NCI-H187 treated with DMSO at 0.1 percent for 48 hours (cell line): ENCODE measurements around the gene DPF1.

ENCODE experiments used
- DNase-seq: peaks from one replicate; lab custom pipeline; 2025; lab: John Stamatoyannopoulos, UW

Gene DPF1

GRCh38 chr19:38197937-38198704 is 25.9 kb downstream of the DPF1 start:
- DNase-seq = no peak

- no peak for DNase-seq
These were observed 26.9 kb downstream of the DPF1 start for GRCh38 chr19:38196948-38197656.

DNA sequence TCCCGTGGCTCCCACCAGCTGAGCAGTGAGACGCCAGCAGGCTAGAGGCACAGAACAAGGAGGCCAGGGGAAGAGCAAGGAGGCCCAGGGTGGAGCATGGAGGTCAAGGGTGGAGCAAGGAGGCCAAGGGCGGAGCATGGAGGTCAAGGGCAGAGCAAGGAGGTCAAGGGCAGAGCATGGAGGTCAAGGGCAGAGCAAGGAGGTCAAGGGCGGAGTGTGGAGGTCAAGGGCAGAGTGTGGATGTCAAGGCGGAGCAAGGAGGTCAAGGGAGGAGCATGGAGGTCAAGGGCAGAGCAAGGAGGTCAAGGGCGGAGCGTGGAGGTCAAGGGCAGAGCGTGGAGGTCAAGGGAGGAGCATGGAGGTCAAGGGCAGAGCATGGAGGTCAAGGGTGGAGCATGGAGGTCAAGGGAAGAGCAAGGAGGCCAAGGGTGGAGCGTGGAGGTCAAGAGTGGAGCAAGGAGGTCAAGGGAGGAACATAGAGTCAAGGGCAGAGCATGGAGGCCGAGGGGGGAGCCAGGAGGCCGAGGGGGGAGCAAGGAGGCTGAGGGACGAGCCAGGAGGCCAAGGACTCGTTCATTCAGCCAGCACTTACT is 27.7 kb downstream of the DPF1 start:
- no peak for DNase-seq

- no peak for DNase-seq
These were observed 28.8 kb downstream of the DPF1 start for GRCh38 chr19:38195237-38195636.

GRCh38 chr19:38194061-38194701 is 29.8 kb downstream of the DPF1 start:
- DNase-seq = no peak

DNA sequence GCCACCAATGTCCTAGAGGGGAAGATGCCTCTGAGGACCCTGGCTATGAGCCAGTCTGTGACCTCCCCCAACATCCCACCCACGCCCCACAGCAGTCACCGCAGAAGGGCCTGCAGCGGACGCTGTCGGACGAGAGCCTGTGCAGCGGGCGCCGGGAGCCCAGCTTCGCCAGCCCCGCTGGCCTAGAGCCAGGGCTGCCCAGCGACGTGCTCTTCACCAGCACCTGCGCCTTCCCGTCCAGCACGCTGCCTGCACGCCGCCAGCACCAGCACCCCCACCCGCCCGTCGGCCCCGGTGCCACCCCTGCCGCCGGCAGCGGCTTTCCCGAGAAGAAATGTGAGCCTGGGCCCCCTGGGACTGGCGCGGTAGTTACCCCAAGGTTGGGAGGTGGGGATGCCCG is 30.6 kb downstream of the DPF1 start:
- DNase-seq = no peak

- DNase-seq = no peak
These were observed 32.3 kb downstream of the DPF1 start for GRCh38 chr19:38191747-38192146.

- DNase-seq = no peak
These were observed 33.2 kb downstream of the DPF1 start for GRCh38 chr19:38190793-38191192.

DNA sequence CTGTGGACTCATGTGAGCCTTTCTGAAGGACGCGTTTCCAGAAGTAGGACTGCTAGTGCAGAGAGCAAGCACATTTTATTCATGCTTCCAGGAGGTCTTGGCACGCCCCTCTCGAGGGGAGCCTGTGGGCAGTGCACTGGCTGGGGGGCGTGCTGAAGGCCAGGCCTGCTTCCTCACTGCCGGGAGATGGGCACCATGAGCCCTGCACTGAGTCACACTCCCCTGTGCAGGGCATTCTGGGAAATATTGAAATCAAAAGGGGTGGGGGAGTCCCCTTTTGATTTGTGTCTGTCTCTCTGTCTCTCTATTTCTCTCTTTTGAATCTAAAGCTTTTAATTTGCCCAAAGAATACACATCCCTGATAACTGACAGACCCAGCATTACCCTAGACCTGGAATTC is 34.0 kb downstream of the DPF1 start:
- no peak for DNase-seq

- DNase-seq = no peak
These were observed 38.5 kb downstream of the DPF1 start for GRCh38 chr19:38185562-38185961.

DNA sequence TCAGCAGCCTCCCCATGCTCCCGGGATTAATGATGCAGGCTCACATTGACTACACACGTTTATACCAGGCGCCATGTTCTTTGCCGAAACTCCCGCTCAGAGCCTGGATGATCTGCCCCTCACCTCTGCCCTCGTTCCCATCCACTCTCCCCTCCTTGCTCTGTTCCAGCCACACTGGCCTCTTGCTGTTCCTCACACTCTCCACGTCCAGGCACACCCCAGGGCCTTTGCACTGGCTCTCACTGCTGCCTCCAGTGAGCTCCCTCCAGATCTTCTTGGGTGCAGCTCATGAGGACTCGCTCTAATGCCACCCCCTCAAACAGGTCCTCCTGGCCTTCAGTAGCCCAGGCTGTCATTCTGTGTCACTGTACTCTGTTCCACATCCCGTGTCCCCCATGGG is 39.2 kb downstream of the DPF1 start:
- no peak for DNase-seq

GRCh38 chr19:38183251-38183897 is 40.6 kb downstream of the DPF1 start:
- no peak for DNase-seq

DNA sequence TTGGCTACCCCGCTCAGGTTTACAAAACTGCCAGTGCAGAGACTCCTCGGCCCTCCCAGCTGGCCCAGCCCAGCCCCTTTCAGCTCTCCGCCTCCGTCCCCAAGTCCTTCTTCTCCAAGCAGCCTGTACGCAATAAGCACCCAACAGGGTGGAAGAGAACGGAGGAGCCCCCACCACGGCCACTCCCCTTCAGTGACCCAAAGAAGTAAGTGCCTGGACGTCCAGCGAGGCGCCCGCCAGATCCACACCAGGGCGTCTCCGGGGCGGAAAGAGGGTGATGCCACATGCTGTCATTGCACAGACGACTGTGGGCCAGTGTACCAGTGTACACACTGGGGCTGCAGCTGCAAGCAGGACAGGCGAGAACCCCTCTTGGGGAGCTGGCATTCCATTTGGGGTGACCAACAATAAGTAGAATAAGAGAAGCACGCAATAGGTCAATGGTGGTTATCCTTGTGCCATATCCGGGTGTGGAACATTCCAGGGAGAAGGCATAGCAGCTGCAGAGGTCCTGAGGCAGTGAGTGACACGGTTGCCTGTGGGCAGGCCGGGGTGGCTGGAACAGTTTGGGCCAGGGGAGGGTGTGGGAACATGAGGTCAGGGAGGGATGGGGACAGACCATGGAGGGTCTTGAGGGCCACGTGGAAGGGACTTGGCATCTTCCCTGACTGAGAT is 41.3 kb downstream of the DPF1 start:
- DNase-seq = no peak

GRCh38 chr19:38180071-38180470 is 44.0 kb downstream of the DPF1 start:
- DNase-seq = no peak

DNA sequence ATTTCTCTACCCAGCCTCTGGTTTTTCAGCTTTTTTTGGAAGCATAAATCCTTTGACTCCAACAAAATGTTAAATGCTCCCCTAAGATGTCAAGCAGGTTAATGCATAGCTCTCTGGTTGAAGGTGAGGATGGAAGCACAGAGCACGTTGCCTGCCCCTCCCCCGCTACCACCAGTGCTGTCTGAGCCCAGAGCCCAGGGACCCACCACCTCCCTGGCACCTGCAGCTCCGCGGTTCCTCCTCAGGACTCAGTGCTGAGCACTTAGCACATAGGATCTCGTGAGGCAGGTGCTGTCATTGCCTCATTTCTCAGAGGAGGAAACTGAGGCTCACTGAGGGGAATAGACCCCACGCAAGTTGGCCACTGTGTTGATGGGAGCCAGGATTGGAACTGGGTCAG is 48.6 kb downstream of the DPF1 start:
- no peak for DNase-seq

DNA sequence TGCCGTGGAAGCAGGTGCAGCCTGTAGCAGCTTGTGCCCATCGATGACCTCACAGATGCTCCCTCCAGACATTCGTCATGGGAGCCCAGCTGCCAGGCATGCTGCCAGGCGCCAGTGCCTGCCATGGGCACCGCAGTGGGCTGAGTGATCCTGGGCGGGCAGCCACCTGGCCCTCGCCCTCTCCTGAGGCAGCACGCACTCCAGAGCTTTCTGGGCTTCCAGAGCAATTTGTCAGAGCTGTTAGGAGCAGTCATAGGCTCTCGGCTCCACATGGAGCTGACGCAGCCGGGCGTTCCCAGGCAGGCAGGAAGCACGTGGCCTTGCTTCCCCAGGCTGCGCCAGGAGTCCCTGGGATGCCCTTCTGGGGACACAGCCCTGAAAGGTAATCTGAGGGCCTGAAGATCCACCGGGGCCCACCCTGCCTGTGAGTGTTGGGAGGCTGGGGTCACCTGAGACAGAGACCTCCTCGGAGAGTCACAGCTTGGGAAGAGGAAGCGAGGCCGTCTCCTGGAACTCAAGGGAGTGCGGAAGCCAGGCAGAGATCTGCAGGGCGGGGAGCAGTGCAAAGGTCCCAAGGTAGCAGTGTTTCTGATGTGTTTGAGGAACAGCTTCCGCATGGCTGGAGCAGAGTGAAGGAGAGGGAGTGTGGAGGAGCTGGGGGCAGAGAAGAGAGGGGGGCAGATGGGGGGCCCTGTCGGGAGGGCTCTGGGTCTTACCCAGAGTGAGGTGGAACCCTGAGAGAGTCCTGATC is 50.6 kb downstream of the DPF1 start:
- no peak for DNase-seq

- no peak for DNase-seq
These were observed 52.0 kb downstream of the DPF1 start for GRCh38 chr19:38172001-38172400.

GRCh38 chr19:38170334-38170733 is 53.7 kb downstream of the DPF1 start:
- no peak for DNase-seq

DNA sequence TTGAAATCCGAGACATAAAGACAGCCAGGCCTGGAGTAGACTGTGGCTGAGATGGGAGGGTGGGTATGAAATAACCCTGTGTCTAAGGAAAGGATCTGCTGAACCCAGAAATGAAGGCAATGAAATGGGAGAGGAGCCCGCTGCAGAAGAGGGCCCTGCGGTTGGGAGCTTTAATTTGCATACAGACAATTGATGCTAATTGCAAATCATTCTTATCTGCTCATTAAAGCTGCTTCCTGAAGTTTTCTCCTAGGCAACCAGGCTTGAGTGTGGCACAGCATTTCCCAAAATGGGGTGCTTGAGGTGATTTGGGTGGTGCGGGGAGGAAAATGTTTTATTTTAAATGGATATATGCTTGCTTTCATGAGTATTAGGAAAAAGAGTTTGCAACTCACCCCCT is 55.4 kb downstream of the DPF1 start:
- no peak for DNase-seq

- DNase-seq = no peak
These were observed 58.7 kb downstream of the DPF1 start for GRCh38 chr19:38165335-38165734.

DNA sequence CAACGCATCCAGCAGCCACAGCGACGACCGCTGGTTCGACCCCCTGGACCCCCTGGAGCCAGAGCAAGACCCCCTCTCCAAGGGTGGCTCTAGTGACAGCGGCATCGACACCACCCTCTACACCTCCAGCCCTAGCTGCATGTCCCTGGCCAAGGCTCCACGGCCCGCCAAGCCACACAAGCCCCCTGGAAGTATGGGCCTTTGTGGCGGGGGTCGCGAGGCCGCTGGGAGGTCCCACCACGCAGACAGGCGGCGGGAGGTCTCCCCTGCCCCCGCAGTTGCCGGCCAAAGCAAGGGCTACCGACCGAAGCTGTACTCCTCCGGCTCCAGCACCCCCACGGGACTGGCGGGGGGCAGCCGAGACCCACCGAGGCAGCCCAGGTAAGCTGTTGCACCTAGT is 59.5 kb downstream of the DPF1 start:
- no peak for DNase-seq
